Cerebellar cortex (tissue), 1 donor: ENCODE data around the gene MACF1.
"Not testable (repeated sequence)": the region's sequence is repeated elsewhere in the genome, so short reads cannot be mapped to it uniquely, and the experiment has no call there.

ENCODE experiments used
- DNase-seq: peaks from one replicate; pipeline ENCODE4 v3.0.0-alpha.2; 2015; ENCODE audit warnings: low spot score

Gene MACF1

DNA sequence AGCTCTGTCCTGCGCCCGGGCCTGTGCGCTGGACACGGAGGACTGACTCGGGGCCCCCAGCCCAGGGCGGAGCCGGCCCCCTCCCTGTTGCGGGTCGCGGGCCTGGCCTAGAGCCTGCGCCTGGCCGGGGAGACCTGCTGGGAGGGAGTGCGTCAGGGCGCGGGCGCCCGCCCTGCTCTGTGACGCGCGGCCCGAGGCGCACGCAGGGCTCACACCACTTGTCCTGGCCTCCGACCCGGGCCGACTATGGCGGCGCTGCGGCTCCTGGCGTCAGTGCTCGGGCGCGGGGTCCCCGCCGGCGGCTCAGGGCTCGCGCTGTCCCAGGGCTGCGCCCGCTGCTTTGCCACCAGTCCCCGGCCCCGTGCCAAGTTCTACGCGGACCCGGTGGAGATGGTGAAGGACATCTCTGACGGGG is 310.2 kb downstream of the MACF1 start:
- DNase-seq: not testable (repeated sequence)

DNA sequence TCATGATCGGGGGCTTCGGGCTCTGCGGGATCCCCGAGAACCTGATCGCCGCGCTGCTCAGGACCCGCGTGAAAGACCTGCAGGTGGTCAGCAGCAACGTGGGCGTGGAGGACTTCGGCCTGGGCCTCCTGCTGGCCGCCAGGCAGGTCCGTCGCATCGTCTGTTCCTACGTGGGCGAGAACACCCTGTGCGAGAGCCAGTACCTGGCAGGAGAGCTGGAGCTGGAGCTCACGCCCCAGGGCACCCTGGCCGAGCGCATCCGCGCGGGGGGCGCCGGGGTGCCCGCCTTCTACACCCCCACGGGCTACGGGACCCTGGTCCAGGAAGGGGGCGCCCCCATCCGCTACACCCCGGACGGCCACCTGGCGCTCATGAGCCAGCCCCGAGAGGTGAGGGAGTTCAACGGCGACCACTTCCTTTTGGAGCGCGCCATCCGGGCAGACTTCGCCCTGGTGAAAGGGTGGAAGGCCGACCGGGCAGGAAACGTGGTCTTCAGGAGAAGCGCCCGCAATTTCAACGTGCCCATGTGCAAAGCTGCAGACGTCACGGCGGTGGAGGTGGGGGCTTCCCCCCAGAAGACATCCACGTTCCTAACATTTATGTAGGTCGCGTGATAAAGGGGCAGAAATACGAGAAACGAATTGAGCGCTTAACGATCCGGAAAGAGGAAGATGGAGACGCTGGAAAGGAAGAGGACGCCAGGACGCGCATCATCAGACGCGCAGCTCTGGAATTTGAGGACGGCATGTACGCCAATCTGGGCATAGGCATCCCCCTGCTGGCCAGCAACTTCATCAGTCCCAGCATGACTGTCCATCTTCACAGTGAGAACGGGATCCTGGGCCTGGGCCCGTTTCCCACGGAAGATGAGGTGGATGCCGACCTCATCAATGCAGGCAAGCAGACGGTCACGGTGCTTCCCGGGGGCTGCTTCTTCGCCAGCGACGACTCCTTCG is 310.9 kb downstream of the MACF1 start:
- not testable (repeated sequence) for DNase-seq

DNA sequence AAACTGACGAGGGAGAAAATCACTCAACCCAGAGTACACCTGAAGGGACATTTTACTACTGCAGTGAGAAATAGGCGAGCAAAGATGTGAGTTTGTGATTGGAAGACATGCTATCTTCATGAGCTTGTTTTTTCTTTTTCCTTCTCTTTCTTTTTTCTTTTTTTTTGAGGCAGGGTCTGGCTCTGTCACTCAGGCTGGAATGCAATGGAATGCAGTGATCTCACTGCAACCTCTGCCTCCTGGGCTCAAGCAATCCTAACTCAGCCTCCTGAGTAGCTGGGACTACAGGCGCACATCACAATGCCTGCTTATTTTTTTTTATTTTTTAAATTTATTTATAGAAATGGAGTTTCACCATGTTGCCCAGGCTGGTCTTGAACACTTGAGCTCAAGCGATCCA is 312.3 kb downstream of the MACF1 start:
- DNase-seq: not testable (repeated sequence)

DNA sequence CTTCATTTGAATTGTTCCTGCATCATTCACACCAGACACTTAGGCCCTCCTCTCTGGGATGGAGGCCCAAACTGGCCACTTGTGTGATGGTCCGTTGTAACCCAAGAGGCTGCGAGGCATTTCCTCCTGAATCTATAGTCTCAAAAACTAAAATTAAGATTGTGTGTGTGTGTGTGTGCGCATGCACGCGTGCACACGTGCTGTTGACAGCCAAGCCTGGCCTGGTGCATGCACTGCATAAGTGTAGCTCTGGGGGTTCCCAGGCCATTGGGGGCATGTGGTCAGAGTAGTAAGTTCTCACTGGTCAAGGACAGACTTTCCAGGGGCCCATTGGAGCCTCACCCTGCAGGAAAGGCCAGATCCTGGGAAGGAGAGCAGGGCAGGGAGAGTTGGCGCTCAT is 313.4 kb downstream of the MACF1 start:
- DNase-seq: not testable (repeated sequence)

DNA sequence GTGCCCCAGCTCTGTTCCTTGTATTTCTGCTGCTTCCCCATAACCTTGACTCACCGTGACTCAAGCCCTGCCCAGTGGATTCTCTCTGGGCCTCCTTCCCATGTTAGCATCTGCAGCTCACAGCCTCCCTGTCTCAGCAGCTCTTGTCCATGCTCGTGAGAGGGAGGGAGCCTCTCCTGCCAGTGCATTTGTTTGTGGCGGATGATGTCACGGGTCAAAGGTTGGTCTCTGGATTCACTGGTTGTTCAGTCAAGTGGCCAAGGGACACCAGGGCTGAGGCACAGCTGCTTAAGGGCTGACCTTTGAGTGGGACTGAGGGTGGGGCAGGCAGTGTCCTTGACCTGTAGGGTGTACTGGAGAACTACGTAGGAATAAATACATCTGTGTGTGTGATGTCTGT is 314.9 kb downstream of the MACF1 start:
- DNase-seq: not testable (repeated sequence)

DNA sequence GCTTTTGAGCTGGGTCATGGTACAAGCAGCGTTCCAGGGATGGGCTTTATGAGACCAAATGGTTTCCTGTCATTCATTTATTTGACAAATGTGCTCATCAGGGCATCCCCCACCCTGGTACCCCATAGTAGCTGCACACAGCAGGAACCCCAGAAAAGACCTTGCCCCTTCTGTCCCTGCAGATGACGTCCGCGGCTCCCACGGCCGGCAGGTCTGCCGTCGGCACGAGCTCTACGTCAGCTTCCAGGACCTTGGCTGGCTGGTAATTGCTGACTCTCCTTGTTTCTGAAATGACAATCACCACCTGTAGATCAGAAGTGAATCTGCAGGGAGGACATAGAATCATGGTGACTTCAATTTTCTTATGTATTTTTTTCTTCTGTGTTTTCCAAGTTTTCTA is 317.7 kb downstream of the MACF1 start:
- not testable (repeated sequence) for DNase-seq

DNA sequence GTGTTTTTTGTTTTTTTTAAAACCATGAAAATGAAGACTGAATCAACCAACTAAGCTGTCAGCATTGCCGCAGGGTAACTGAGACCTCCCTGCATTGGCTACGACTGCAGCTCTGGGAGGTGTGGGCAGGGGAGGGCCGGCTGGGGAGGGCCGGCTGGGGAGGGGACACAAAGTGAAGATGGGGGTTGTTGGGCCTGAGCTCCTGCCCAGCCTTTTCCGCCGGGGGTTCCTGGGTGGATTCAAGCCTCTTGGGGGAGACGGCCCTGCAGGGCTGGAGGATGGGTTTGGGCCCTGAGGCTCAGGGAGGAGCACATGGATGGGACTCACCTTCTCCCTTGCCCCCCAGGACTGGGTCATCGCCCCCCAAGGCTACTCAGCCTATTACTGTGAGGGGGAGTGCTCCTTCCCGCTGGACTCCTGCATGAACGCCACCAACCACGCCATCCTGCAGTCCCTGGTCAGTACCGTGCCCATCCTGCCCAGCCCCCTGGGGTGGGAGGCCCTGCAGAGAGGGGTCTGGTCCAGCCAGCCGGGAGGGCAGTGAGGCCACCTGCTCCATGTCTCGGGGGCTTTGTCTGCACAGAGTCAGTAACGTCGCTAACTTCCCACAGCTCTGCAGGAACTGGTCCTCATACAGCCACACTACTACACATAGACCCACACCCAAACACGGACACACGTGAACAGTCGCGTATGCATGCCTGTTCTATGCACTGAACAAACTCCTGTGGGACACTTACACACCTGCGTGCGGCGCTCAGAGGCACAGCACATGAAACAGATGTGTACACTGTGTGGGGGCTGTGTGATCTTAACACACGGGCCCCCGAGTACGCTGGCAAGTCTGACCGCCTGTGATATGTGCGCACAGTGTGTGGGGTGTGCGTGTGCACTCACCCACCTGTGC is 318.4 kb downstream of the MACF1 start:
- no peak for DNase-seq

DNA sequence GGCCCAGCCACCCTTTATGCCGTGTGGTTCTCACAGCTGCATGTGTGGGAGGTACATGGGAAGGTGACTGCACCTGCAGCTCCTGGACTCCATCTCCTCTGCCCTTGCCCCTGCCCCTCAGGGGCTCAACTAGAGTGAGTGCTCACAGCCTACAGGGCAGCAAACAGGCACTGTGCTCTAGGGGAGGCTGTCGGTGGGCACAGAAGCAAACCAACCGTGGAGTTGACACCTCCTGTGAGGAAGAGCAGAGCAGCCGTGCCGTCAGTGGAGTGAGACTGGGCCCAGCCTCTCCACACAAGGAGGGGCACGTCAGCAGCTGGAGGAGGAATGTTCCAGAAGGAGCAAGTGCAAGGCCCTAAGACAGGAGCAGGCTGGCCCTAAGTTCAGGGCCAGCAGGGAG is 319.7 kb downstream of the MACF1 start:
- no peak for DNase-seq

DNA sequence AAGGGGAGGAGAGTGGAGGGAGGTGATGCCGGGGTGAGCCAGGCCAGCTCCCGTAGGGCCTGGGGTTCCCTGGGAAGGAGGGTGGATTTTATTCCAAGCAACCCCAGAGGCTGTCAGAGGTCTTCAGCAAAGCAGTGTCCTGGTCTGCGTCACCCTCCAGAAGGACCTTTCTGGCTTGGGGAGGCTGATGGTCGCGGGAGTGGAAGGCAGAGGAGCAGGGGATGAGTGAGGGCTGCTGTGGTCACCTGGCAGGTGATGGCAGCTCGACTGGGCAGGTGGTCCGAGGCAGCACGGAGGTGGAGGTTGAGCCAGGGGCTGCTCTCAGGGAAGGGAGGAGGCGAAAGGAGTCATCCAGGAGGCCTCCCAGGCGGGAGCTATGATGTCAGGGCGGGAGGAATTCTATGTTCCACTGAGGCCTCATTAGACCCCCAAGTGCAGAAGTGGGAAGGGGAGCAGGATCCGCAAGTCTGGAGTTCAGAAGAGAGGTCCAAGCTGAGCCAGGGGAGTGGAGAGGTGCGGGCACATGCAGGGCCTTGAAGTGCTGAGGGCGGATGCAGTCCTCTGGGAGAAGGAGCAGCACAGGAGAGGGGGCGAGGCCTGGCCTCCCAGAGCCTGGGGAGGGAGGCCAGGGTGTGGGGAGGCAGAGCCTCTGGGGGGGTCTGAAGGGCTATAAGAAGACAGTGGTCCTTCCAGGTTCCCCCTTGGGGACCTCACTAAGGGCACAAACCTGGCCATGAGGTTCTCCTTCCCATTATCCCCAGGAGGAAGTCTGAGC is 320.3 kb downstream of the MACF1 start:
- DNase-seq: no peak

DNA sequence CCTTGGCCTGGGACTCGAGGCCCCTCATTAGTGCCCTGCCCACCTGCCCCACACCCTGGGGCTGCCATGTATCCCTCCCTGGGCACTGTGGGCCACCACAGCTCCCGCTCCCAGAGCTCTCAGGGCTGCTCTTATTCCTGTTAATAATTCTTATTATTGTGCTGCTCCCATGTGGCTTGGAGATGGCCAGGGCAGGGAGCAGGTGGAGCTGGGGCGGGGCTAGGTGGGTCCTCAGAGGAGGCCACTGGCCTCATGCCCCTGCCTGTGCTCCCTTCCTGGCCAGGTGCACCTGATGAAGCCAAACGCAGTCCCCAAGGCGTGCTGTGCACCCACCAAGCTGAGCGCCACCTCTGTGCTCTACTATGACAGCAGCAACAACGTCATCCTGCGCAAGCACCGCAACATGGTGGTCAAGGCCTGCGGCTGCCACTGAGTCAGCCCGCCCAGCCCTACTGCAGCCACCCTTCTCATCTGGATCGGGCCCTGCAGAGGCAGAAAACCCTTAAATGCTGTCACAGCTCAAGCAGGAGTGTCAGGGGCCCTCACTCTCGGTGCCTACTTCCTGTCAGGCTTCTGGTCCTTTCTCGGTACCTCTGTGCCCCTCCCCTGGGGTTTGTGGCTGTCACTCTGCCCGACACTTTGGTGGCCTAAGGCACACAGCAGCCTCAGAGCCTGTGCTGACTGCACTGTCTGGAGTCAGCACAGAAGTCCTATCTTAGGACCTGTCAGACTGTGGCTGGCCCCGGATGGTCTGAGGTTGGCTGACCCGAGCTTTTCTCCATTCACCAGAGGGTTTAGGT is 321.1 kb downstream of the MACF1 start:
- DNase-seq: no peak

DNA sequence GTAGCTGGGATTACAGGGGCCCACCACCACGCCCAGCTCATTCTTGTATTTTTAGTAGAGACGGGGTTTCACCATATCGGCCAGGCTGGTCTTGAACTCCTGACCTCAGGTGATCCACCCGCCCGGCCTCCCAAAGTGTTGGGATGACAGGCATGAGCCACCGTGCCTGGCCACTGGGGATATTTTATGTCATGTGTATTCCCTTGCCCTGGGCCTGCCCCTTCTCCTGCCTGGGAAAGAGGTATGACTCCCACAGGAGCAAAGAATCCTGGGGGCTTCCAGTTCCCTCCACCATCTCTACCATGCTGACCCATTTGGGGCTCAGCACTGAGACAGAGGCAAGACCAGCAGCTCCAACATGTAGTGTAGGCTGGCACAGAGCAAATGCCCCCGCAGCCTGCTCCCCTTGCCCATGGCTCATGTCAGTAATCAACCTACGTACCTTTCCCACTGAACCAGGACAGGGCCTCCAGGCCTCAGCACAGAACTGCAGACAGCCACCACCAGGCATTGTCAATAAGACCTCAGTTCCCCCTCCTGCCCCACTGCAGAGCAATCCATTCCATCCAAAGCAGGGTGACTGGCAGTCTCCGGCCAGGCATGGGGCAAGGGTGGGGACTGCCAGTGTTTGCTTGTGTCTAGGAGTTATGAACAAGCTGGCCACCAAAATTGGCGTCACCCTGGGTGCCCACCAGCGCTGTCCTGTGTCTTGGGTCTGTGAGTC is 322.1 kb downstream of the MACF1 start:
- no peak for DNase-seq

DNA sequence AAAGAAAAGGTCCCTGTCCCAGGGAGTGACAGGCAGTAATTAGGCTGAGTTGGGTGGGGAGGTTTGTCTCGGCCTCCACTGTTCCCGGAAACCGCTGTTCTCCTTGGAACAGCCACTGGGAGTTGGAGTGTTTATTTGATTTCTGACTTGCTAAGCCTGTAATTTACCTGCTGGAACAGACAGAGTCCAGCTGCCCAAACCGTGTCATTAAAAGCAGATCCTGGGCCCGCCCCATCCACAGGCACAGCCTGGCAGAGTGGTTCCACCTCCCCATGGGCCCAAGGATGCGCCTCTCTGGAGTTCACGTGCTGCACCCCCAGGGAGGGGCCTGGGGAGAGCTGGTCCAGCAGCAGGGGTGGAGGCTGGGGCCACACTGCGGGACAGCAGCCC is 322.7 kb downstream of the MACF1 start:
- not testable (repeated sequence) for DNase-seq

DNA sequence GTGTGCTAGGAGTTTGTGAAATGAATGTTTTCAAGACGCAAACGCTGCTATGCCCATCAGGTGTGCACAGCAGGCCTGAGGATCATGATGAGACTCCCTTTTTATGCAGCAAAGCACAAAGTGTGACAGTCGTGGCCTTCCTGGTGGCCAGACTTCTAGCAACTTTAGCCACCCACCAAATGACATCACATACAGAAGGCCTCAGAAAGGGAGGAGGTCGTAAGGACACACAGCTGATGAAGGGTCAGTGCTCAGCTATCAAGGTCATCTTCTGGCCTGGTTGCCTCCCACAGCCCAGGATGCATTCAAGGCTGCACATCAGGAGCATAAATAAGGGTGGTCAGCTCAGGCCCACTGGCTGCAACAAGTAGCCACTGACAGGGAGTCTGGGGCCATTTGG is 323.6 kb downstream of the MACF1 start:
- no peak for DNase-seq

DNA sequence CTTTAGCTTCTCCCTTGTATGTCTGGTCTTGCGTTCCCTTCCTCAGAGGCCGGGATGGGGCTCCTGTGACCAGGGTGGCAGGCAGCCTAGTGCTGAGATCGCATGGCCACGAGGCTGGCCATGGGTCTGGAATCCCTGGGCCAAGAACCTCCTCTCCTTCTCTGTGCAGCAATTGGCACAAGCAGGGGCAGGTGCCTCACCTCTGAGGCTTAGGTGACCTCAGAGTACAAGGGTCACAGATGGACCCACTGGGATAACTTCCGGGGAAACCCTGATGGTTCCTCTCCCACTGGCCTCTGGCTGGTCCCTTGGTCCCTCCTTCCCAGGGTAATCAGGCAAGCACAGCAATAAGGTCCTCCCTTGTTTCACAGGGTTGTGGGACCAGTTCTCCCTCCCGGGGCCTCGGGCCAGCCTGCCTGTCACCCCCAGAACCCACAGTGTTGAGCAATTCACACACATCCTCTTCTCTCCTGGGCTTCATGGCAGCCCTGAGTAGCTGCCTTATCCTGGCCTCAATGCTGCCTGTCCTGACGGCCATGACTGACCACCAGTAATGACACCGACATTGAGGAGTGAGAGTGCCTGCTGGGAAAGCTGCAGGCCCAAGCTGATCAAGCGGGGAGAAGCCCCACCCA is 325.5 kb downstream of the MACF1 start:
- no peak for DNase-seq

DNA sequence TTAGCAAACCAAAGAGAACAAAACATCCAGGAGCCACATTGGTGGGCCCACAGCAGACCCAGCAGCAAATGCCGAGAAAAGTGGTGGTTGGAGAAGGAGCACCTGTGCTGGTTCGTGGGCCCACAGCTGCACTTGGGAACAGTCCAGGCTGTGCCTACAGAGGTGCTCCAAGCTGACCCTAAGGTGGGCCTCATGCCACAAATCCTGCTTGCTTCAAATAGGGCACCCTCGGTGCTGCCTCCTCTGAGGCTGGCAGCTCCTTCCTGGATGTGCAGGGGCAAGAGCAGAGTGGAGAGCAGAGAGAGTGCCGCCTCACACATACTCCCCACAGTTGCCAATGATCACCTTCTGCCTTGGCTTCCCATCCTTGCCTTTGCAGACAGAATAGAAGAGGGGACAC is 327.0 kb downstream of the MACF1 start:
- no peak for DNase-seq

DNA sequence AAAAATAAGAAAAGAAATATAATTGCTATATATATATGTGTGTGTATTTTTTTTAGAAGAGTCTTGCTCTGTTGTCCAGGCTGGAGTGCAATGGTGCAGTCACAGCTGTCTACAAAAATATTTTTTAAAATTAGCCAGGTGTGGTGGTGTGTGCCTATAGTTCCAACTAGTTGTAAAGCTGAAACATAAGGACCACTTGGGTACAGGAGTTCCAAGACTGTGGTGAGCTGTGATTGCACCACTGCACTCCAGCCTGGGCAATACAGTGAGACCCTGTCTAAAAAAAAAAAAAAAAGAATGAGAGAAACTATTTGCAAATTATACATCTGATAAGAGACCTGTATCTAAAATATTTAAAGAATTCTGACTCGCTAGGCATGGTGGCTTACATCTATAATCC is 328.9 kb downstream of the MACF1 start:
- no peak for DNase-seq
